Stimulated activated CD4-positive, alpha-beta T cell treated with anti-CD3 and anti-CD28 coated beads, Interleukin-1b, Interleukin-23, amount 100 ng/mL, for 1 hour (primary cell): Measurements from ENCODE around the gene GAS7.

Source experiments
- DNase-seq, 2 donors: peaks; one replicate each; pipeline ENCODE4 v3.0.0-alpha.2; 2020; ENCODE audit warnings: low read depth in 2 of 2

GAS7 gene

DNA sequence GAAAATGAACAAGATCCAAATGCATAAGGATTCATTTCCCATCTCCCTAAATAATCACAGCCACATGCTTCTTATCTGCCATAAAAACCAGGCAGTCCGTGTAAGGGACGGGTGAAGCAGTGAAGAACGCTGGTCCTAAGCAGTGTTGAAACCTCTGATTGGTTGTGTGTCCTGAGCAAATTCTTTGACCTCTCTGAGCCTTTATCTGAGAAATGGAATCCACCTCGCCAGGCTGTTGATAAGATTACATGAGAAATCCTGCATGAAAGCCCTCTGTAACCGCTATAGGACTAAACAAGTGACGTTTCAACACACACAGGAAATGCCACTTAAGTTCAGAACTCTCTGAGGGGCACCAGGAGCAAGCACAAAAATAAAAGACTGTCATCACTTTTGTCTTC lies 26.8 kb downstream of the GAS7 start:
- DNase-seq = no peak

DNA sequence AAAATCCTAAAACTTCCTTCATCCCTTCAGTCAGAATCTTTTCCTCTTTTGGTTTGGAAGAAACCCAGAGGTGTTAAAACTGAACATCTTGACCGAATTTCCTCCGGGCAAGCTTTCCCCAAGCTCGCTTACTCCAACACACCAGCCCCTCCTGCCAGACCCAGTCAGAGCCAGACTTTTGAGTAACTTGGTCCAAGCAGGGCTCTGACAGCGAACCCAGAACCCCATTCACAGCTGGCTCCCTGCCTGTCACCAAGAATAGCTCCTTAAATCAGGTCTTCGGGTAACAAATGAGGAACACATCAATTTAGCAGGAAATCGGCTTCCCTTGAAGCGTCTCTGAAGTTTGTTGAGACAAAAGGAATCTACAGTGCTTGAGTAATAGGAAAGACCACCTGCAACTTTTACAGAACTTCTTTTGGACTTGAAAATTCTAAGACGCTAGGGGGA lies 27.3 kb downstream of the GAS7 start:
- DNase-seq = no peak

DNA sequence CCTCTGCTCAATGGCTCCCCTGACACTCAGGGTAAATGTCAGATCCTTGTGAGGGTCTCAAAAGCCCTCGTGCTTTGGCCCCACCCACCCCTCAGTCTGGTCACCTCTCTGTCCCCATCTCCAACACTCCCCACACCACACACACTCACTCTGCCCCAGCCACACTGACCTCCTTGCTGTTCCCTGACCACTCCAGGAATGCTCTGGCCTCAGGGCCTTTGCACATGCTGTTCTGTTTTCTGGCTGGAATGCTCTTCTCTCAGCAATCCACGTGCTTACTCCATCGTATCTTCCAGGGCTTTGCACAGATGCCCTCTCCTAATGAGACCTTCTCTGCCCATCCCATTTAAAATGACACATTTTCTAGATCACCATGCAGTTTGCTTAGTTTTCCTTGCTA lies 28.2 kb downstream of the GAS7 start:
- DNase-seq = no peak

DNA sequence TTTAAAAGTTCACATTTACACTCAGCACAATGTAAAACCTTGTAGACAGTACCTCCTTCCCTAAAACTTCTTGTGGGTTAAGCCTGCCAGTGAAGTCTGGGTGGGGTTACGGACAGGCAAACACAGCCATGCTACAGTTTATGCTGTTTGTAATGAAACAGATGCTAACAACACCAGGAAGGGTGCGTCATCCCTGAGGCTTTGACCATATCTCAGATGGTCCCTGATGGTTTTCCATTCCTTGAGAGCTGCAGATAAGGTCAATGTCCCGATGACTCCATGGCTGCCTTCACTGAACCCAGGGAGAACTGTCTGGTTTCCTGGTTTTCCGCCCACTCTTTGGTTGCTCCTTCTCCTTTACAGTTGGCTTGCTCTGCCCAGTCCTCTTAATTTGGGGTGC lies 29.1 kb downstream of the GAS7 start:
- DNase-seq = no peak

DNA sequence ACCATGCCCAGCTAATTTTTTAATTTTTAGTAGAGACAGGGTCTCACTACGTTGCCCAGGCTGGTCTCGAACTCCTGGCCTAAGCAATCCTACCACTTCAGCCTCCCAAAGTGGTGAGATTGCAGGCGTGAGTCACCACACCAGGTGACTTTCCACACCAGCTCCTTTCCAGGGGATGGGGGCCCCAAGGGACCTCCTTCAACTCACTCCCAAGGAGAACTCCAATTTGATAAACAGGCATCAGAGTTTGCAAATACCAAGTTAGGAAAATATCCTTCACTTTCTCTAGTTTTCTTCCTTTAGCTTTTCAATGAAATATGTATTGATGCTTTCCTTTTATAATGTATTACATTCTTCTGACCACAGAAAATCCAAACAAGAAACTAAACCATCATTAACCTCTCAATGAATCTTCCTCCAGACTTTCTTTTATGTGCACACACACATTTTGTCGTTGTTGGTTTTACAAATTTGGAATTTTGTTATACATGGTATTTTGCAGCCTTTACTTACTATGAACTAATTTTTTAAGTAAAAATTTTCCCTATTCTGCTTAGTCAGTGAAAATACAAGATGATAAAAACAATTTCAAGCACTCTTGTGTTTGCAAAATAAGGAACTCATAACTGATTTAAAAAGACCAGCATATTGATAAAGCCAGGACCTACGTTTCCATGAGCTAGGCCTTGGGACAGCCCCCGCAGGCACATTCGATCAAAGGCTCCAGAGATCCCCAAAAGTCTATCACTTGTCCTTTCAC lies 32.0 kb downstream of the GAS7 start:
- no peak for DNase-seq

DNA sequence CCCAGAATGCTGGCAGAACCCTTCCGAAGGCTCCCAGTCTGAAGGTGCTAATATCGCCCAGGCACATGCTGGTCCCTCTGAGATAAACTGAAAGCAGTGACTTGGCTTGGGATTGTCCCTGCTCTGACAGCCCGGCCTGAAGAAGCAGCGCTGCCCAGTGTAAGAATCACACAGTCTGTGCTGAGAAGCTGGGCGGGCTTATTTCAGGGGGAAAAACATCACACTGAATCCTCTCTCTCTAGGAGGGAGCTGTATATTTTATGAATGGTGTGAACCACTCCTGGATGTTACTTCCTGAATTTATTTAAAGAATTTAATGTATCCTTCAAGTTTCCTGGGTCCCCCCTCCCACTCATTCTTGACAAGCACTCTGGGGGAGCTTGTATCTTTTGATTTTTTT lies 36.3 kb downstream of the GAS7 start:
- DNase-seq = no peak

DNA sequence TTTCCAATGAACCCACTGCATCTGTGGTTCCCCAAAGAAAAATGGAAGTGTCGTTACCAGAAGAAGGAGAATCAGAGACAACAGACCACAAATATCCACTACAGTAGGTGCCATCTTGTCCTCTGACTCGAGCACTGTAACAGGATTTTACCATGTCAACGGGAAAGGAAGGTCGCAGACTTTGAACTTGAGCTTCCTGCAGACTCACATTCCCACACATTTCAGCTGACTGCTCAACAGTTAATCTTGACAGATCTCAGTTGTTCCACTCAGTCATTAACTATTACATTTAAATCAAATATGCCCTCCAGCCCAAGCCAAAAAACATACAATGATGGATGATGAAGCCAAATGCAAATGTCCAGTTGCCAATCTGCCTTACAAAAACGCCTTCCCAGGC lies 37.0 kb downstream of the GAS7 start:
- DNase-seq = no peak

DNA sequence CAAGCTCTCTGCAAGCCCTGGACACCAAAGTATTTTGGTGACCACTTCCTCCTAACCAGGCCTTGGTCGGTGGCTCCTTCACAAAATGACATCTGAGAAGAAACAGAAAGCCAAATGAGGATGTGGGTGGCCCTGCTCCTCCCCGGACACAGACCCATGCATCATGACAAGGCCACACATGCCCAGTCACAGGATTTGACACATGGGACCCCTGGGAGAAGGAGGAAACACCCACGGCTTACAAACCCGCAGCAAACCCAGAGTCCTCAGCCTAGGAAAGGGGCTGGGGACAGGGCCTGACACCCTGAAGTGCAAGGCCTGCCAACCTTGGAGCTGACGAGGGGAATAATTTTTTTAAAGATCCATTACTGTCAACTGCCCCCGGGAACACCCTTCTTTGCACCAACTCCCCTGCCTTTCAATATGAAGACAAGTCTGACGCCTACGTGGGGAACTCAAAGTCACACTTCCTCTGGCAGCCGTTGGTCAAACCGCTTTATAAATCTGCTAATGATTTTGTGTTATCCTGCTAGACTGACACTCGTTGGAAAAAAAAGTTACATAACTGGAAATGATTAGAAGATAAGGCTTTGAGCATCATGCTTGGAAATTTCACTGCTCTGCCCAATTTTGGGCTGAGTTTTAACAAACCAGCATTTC lies 41.3 kb downstream of the GAS7 start:
- no peak for DNase-seq

- no peak for DNase-seq
These were observed 41.8 kb downstream of the GAS7 start for GRCh38 chr17:10156599-10156947.

DNA sequence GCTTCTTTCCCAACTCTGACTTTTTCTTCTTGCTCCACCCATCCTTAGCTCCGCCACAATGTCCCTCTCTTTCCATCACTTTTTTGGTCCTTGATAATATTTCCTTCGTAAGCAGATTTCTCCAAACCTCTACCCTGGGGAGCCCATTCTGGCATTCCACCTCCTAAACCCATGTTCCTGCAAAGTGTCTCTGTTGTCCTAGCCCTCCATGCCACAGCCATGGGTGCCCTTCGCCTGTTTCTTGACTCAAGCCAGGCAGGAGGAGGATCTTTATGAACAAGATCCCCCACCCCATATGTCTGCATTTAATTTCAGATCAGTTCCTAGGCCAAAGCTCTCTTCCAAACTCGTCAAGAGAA lies 42.4 kb downstream of the GAS7 start:
- DNase-seq = no peak

DNA sequence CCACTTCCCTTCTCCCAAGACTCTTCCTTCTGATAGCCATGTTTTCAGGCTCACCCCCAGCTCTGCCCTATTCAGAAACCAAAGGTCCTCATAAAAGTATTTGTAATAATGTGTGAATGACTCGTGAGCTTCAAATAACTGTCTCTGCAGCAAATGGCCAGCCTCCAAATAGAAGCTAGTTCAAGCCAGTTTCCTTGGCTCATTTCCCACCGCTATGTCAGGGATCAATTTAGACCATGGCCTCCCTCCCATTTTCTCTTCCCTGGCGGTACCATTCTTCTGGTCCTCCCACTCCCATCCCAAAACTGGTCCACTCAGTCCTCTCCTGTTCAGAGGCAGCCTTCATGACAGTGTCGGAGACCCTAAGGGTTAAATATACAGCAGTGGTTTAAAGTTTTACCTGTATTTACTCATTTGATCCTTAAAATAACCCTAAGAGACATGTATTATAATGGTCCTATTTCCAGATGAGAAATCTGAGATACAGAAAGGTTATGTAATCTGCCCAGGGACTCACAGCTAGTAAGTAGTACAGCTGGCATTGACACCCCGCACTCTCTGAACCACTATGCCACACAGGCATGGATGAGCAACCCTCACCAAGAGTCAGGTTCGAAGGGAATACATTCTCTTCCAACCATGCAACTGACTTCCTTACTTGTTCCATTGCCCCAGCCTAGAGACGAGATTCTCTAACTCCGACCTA lies 42.9 kb downstream of the GAS7 start:
- no peak for DNase-seq

DNA sequence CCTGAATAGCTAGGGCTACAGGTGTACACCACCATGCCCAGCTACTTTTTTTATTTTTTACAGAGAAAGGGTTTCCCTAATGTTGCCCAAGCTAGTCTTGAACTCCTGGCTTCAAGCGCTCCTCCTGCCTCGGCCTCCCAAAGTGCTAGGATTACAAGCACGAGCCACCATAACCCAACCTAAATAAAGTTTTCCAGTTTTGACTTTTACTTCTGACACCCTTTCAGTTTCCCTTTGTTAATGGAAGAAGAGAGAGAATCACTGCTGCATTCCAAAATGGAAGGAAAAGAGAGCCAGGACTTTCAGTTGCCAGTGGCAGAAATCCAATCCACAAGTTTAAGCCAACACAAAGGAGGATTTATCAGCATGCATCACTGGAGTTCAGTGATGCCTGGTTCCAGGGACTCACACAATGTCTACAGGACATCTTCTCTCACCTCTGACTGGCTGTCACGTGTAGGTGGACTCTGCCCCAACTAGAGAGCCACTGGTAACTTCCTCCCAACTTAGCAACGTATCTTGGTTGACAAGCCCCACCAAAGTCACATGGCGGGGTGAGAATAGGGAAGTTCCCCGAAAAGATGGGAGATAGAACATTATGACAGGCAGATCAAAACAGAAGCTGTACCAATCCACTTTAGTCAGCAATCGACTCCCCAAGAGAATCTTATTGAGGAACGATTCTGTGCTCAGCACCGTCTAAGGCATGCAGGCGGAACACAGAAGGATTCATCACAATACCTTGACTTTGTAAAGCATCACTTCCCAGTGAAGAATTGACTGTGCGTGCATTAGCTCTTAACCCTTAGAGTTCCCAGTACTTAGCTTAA lies 46.5 kb downstream of the GAS7 start:
- no peak for DNase-seq

GRCh38 chr17:10149573-10150399 lies 48.6 kb downstream of the GAS7 start:
- no peak for DNase-seq

- DNase-seq = no peak
These were observed 50.5 kb downstream of the GAS7 start for GRCh38 chr17:10147761-10148415.

DNA sequence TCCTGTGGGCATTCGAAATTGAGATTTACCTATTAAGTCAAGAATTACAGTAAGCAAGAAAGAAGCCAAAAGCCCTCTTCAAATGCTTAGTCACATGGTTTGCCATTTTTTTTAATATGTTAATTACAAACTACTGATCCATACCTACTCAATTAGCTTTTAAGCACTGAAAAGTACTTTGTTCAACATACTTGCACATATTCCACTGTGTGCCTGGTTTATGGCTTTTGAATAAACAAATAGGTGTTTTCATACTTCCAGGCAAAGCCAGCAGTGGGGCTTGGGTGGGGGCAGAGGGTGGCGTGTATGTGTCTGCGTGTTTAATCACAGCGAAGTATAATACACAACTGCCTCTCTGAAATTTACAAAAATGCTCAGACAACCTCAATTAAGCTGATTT lies 51.4 kb downstream of the GAS7 start:
- no peak for DNase-seq

DNA sequence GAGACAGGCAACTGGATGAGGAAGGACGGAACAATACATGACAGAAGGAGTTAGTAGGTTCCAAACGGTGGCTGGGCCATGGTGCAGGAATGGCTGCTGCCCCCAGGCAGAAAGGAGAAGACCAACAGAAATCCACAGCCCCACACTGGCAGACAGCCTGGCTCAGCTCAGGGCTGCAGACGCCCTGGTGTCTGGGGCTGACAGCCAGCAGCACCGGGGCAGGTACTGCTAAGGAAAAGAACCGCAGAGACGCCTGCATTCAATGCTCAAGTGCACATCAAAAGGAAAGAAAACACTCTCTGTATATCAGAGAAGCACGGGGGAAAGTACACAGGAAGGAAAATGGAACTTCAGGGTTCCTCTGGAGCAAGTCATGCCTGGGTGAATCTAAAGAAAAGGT lies 53.4 kb downstream of the GAS7 start:
- no peak for DNase-seq

- DNase-seq = no peak
These were observed 54.0 kb downstream of the GAS7 start for GRCh38 chr17:10144456-10144855.

DNA sequence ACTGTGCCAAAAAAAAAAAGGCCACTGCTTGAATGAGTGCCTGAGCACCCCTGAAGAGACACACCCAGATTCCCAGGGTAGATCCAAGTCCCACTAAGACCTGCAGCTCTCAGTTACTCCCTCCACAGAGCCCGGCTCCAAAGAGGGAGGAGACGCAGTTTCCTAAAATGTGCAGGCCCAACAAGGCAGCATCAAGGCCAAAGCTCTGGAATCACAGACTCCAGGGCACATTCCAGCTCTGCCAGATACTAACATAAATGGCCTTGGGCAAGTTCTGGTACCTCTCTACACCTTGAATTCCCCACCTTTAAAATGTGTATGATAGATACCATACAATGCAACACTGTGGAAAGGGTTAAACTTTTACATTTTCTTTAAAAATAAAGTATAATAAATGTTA lies 57.0 kb downstream of the GAS7 start:
- no peak for DNase-seq

- DNase-seq = no peak
These were observed 58.8 kb downstream of the GAS7 start for GRCh38 chr17:10139577-10139976.

- no peak for DNase-seq
These were observed 62.0 kb downstream of the GAS7 start for GRCh38 chr17:10136258-10136981.
